Central memory CD4-positive, alpha-beta T cell (primary cell): ENCODE measurements around the gene GLT8D2.

Experiments
- DNase-seq: peaks from one replicate; pipeline ENCODE4 v3.0.0; 2022
- total RNA-seq, 3 experiments: gene quantifications; one replicate each; lab custom pipeline; 2026; lab: John Stamatoyannopoulos, UW

GLT8D2 gene
- total RNA-seq: 0 to 0.19 (median 0.05) reads per million in 3 experiments

- DNase-seq: no peak
Measured at GRCh38 chr12:104049903-104050356, at the start of gene GLT8D2. GLT8D2 (minus strand) TSS chr12:104050187; CDS start chr12:104019648, 30,539 bp downstream.

- DNase-seq: no peak
Measured at GRCh38 chr12:104097954-104098353, 48.0 kb upstream of the GLT8D2 start.

GRCh38 chr12:104095289-104095688 lies 45.3 kb upstream of the GLT8D2 start:
- no peak for DNase-seq

- DNase-seq: no peak
Measured at GRCh38 chr12:104094284-104094683, 44.3 kb upstream of the GLT8D2 start.

DNA sequence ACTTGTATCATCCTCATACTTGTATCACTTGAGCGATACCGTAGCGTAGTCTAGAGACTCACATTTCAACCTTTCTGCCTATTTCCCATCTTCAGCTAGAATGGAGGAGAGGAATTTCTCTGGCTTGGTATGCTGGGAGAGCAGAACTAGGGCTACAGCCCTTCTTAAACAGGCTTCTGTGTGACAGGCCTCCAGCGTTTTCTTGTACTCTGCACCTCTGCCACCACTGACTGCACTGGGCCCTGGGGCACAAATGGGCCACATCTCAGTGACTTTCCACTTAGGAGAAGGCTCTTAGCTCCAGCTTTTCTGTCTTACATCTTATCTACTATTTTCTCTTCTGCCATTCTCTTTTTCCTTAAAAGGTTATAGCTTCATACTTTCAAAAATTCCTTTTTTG lies 41.1 kb upstream of the GLT8D2 start:
- DNase-seq: no peak

GRCh38 chr12:104090685-104091084 lies 40.7 kb upstream of the GLT8D2 start:
- DNase-seq: no peak

DNA sequence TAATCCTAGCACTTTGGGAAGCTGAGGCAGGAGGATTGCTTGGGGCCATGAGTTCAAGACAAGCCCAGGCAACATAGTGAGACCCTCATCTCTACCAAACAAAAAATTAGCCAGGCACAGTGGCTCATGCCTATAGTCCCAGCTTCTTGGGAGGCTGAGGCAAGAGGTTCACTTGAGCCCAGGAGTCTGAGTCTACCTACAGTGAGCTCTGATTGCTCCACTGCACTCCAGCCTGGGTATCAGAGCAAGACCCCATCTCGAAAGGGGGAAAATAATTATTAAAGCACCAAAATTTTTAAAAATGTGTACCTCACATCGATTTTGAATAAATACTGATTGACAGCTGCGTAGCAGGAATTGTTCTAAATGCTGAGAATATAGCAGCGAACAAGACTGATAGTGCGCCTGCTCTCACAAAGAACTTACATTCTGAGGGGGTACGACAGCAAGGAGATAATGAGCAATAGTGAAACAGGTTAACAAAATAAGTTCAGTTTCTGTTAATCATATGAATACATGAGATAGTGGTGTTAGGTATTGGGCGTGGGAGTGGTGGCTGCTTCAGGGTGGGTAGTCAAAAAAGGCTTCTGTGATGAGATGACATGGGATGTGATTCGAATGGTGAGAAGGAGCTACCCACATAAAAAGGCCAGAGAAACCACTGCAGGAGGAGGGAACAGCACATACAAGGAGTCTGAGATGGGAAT lies 33.9 kb upstream of the GLT8D2 start:
- DNase-seq: no peak

DNA sequence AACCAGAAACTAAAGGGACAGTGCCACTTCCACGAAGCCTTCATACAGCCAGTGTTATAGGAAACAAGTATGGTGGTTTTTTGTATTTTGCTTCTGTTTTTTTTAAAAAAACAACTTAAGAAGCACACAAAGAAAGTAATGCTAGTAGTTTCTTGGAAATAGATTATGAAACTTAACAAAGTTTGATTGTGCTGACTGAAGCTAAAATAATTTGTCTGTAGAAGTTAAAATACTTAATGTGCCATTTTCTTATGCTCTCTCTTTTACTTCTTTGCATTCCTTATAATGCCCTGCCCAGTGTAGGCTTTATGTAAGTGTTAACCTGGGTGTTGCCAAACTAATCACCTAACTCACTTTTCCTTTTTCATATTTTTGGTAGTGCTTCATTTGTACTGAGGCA lies 30.8 kb upstream of the GLT8D2 start:
- no peak for DNase-seq

DNA sequence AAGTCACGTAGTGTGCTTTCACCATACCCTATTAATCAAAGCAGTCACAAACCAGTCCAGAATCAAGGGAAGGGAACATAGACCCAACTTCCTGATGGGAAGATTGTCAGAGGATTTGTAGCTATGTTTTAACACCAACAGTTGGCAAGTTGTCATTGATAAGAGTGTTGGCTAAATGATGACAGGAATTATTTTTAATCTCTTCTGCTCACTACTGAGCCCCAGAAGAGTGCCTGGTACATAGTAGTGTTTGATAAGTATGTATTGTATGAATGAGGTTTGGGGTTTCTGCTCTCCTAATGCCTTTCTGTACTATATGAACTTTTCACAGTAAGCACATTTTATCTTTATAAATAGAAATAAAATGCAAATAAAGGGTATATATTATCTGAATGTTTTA lies 29.0 kb upstream of the GLT8D2 start:
- DNase-seq: no peak

- DNase-seq: no peak
Measured at GRCh38 chr12:104073699-104074098, 23.7 kb upstream of the GLT8D2 start.

DNA sequence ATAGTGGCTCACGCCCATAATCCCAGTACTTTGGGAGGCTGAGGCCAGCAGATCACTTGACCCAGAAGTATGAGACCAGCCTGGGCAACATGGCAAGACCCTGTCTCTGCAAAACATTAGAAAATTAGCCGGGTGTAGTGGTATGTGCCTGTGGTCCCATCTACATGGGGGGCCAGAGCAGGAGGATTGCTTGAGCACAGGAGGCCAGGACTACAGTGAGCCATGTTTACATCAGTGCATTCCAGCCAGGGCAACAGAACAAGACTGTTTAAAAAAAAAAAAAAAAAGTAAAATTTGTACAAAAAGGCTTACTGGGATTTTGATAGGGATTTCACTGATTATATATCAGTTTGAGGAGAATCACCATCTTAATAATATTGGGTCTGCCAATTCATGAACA lies 22.1 kb upstream of the GLT8D2 start:
- no peak for DNase-seq

- peak; percentile 3 for DNase-seq
Measured at GRCh38 chr12:104064842-104065427, 14.9 kb upstream of the GLT8D2 start.

- peak; percentile 84 for DNase-seq
Measured at GRCh38 chr12:104064031-104064841, 14.2 kb upstream of the GLT8D2 start, which contains the start of gene HCFC2. HCFC2 (plus strand) TSS chr12:104064531; CDS start chr12:104064561, 30 bp downstream.

DNA sequence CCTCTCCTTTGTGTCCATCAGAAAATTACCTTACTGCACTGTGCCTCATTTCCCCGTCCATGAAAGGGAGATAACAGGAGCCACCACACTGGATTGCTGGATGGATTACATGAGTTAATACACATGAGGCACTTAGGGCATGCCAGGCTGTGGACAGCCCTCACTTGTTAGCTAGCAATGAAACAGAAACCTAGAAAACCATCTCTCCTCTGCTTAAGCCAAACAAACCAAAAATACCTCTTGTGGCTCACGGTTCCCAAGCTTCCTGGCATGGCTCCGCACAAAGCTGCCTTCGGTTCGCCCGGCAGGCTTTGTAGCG lies 13.7 kb upstream of the GLT8D2 start:
- DNase-seq: no peak

DNA sequence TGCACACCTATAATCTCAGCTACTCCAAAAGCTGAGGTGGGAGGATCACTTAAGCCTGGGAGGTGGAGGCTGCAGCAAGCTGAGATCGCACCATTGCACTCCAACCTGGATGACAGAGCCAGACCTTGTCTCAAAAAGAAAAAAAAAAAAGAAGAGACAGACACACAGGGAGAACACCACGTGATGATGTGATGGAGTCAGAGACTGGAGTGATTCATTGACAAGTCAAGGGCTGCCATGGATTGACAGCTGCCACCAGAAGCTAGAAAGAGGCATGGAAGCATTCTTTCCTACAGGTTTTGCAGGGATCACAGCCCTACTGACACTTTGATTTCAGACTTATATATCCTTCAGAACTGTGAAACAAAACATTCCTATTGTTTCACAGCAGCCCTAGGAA lies 10.8 kb upstream of the GLT8D2 start:
- DNase-seq: no peak

- no peak for DNase-seq
Measured at GRCh38 chr12:104059963-104060362, 10.0 kb upstream of the GLT8D2 start.

DNA sequence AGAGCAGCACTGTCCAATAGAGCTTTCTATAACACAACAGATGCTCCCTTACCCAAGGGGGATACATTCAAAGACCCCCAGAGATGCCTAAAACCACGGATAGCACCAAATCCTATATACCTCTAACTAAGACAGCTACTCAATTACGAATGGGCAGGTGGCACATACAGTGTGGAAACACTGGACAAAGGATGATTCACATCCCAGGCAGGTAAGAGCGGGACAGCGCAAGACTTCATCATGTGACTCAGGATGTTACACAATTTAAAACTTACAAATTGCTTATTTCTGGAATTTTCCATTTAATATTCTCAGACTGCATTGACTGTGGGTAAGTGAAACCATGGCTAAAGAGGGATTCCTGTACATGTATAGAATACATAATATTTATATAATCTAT lies 8.8 kb upstream of the GLT8D2 start:
- DNase-seq: no peak

GRCh38 chr12:104057771-104058197 lies 7.8 kb upstream of the GLT8D2 start:
- DNase-seq: peak; percentile 11

DNA sequence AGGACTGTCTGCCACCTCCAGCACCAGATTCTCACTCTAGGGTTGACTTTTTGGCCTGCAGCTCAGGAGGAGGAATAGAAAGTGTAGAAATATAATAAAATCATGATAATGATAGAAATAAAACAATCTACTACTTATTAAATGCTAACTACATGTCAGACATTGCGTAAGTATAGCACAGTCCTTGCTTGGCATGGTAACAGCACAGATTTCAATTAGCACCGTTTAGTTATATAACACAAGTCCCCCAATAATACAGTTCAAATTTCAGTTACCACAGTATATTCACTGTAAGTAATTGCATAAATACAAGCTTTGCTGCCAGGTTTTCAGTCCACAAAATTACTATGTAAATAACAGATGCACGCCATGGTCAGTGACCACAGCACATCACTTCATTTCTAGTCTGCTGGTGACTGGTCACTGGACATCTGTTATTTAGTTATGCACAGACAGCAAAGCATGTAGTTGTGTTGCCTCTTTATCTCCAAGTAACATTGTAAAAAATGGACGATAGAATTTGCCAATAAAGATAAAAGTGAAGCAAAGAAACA lies 6.5 kb upstream of the GLT8D2 start:
- no peak for DNase-seq

GRCh38 chr12:104055686-104056388 lies 5.8 kb upstream of the GLT8D2 start:
- DNase-seq: no peak

- DNase-seq: no peak
Measured at GRCh38 chr12:104054681-104055346, 4.8 kb upstream of the GLT8D2 start.

DNA sequence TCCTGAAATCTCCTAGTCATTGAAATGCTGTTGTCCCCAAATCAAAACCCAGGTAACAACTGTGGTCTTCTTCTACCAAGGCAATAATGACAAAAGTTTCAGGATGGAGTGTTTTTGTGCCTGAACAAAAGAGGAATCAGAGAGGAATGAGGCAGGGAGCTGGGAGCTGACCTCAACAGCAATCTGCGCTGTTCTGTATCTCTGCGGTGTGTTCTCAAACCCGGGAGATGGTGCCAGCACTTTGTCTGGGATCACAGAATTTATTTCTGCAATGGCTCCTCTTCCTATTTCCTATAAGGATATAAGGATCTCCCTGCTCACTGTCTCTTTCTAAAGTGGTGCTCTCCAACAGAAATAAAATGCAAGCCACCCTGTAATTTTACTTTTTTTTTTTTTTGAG lies 449 bp upstream of the GLT8D2 start:
- DNase-seq: no peak
